ENCODE results near the gene PRM1. TPM values are rescaled to one million over a fixed set of nuclear protein-coding genes. Genes with fewer than 3 reads are reported as not detected.
A peak's percentile ranks its signal among the peaks of the same experiment; 100 is the strongest.

Gene PRM1, protein sequence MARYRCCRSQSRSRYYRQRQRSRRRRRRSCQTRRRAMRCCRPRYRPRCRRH
- not detected for total RNA-seq
- long read RNA-seq, result 0 reads

DNA sequence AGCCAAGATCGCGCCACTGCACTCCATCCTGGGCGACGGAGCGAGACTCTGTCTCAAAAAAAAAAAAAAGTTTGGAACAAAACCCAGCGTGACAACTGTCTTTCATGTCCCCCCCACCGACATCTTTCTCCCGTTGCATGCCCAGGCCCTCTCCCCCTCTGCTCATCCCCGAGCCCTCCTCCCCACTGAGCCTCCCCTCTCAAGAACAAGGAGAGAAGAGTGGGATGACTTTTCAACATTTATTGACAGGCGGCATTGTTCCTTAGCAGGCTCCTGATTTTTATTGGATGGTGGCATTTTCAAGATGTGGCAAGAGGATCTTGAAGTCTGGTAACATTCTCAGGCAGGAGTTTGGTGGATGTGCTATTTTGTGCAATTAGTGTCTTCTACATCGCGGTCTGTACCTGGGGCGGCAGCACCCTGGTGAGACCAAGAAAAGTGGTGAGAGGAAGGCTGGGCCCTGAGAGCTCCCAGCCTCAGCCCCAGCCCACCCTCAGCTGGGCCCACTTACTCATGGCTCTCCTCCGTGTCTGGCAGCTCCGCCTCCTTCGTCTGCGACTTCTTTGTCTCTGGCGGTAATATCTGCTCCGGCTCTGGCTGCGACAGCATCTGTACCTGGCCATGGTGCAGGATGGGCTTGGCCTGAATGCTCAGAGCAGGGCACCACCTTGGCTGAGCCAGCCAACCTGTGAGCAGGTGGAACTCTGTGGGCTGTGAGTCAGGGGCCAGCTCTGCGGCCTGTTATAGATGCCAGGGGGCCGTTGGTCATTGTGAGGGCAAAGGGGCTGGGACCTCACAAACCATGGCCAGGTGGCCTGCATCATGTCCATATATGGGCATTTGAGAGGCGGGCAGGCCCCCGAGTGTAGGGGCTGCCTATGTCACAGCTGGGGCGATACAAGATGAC lies at the start of gene PRM1:
Gene PRM1, minus strand, starts transcription at position 715 of the 907 bp plus-strand sequence. Its CDS starts 92 bp downstream, at position 623.
- DNase-seq (no peak), ATAC-seq (ENCODE audit: poor library complexity) (no peak)
- intact Hi-C loops (cut with DNase I), result no loop called here

DNA sequence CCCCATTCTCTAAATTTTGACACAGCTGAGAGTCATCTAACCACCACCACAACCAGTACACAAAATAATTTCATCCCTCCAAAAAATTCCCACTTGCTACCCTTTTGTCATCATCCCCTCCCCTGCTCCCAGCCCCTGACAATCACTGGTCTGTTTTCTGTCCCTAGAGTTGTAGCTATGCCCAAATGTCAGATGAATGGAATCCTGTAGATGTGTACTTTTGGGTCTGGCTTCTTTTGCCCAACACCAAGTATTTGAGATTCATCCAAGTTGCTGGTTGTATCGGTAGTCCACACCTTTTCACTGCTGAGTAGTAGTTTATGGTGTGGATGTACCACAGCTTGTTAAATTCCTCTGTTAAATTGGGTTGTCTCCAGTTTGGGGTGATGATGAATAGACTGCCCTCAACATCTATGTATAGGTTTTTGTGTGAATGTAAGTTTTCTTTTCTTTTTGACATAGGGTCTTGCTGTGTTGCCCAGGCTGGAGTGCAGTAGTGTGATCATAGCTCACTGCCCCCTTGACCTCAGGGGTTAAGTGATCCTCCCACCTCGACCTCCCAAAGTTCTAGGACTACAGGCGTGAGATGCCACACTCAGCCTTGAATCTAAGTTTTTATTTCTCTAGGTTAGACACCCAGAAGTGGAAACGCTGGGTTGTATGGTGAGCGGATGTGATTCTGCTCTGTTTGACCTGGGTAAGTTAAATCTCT lies 49.6 kb upstream of the PRM1 start:
- DNase-seq (no peak), ATAC-seq (ENCODE audit: poor library complexity) (no peak)
- intact Hi-C loops (cut with DNase I), result no loop called here

DNA sequence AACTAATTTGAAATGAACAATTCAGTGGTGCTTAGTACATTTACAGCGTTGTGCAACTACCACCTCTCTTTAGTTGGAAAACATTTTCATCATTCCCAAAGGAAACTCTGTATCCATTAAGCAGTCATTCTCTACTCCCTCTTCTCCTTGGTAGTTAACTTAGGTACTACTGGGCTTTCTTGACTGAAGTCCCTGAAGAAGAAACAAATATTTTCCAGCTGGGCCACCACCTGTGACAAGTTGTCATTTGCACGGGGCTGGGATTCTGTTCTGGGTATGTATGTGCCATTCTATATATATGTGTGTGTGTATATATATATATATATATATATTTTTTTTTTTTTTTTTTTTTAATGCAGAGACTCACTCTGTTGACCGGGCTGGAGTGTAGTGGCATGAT lies 48.8 kb upstream of the PRM1 start:
- peak; percentile 45 for ATAC-seq (ENCODE audit: poor library complexity)
- intact Hi-C loops (cut with DNase I), result no loop called here
- no peak for DNase-seq

DNA sequence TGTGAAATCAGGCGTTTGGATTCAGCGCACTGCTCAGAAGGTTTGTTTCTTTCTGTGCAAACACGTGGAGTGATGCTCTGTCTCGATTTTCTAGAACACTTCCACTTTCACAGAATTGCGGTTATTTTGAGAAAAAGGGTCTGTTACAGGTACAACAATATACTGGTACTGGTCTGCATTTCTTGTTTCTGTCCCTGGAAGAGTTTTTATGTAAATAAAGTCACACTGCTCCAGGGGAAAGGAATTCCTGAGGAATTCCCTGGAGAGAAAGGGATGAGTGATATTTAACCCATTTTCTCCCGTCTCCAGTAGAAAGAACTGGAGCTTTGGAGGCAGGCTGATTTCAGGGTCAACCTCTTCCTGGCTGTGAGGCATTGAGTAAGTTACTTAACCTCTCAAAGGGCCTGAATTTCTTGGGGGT lies 48.0 kb upstream of the PRM1 start:
- intact Hi-C loops (cut with DNase I), result no loop called here
- DNase-seq (no peak), ATAC-seq (ENCODE audit: poor library complexity) (no peak)

DNA sequence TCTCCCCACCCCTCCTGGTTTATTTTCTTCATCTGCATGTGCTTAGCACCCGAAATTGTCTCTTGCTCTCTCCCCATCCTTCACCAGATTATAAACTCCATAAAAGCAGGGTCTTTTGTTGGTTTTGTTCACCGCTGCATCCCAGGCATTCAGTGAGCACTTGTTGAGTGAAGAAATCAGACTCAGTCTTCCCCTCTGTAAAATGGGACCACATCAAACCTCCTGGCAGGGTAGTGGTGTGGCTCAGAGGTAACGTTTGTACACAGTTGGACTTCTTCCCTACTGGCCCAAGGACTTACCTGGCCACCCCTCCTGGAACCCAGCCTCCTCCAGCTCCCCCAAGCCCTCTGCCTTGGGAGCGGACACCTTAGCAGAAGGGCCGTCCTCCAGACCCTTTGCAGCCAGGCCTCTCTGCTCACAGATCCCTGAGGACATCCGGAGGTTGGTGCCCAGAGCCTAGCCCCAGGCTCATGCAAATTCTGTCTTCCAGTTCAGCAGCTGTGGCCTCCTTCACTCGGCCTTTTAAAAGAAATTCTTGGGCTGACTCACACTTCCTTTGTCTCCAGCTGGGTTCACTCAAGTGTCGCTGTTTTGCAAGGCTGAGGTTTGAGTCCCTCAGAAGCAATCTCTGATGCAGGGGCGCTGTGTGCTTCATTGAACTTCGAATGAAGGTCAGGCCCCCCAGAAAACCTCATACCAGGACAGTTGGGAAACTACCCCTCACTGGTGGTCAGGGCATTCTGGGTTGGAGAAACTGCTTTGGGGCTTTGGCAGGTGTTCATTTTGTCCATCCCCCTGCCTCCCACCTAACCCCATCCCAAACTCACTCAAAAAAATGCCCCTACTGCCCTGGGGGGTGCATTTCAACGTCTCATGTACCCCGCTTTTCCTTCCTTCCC lies 47.3 kb upstream of the PRM1 start:
- intact Hi-C loops (cut with DNase I), result no loop called here
- peak; percentile 80 for DNase-seq
- ATAC-seq (ENCODE audit: poor library complexity), result peak; percentile 91

DNA sequence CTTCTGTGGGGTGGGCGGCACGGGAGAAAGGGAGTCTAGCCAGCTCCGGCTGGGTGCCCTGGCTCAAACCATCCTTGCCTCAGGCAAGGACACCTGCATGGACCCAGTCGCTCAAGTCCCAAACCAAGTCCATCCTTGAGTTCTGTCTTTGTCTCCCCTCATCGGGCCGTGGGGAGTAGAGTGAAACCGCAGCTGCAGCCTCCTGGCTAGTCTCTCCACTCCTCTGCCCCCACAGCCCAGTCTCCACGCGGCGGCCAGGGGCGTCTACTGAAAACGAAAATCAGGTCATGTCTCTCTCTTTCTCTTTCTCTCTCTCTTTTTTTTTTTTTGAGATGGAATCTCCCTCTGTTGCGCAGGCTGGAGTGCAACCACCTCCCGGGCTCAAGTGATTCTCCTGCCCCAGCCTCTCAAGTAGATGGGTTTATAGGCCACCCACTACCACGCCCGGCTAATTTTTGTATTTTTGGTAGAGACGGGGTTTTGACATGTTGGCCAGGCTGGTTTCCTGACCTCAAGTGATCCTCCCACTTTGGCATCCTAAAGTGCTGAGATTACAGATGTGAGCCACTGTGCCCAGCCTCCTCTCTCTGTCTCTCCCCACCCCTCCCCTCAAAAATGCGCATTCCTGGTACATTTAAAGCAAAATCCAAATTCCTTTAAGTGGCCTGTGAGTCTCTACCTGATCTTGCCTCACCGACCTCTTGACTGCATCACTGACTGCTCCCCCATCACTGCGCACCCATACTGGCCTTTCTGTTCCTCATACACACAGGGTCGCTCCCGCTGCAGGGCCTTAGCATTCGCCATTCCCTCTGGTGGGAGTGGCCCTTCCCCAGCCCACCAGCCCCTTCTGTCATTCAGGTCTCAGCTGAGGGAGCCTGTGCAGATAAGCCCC lies 46.4 kb upstream of the PRM1 start:
- DNase-seq (peak; percentile 59), ATAC-seq (ENCODE audit: poor library complexity) (peak; percentile 14)
- intact Hi-C loops (cut with DNase I), result no loop called here

DNA sequence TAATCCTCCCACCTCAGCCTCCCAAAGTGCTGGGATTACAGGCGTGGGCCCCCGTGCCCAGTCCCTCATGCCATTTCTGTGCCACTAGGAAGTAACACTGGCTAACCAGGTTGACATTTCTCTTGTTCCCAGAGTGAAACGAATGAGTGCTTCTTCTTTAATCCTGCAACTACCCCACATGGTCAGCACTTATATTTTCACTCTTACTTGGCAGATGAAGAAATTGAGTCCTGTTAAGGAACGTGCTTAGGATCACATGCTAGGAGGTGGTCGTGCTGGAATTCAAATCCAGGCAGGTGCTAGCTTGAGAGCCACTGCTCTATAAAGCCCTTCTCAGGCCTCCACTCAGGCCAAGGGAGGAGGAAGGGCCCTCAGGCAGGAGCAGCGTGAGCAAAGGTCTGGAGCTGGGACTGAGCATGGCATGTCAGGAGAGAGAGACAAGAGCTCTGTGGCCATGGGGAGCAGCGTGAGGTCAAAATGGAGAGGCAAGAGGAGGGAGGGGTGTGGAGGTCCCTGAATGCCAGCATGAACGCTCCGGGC lies 45.7 kb upstream of the PRM1 start:
- intact Hi-C loops (cut with DNase I), result no loop called here
- ATAC-seq (ENCODE audit: poor library complexity) (no peak), DNase-seq (no peak)

DNA sequence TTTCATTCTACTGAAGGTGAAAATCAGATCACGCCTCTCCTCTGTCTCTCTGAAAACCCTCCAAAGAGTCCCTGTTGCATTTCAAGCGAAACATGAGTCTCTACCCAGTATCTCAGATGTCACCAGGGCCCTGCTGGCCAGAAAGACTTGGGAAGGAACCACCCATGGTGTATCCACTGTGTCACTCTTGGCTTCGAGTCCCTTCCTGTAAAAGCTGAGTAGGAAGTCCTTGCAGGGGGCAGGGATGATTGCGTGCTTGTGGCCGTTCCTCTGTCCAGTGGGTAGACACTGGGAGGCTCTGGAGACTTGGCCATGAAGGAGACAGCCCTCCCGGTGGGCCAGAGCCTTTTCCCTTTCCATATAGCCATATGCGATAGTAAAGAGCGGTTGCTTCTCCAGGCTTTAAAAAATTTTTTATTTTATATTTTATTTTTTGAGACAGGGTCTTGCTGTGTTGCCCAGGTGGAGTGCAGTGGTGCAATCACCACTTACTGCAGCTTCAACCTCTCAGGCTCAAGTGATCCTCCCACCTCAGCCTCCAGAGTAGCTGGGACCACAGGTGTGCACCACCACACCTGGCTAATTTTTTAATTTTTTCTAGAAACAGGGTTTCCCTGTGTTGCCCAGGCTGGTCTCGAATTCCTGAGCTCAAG lies 45.1 kb upstream of the PRM1 start:
- ATAC-seq (ENCODE audit: poor library complexity), result no peak

DNA sequence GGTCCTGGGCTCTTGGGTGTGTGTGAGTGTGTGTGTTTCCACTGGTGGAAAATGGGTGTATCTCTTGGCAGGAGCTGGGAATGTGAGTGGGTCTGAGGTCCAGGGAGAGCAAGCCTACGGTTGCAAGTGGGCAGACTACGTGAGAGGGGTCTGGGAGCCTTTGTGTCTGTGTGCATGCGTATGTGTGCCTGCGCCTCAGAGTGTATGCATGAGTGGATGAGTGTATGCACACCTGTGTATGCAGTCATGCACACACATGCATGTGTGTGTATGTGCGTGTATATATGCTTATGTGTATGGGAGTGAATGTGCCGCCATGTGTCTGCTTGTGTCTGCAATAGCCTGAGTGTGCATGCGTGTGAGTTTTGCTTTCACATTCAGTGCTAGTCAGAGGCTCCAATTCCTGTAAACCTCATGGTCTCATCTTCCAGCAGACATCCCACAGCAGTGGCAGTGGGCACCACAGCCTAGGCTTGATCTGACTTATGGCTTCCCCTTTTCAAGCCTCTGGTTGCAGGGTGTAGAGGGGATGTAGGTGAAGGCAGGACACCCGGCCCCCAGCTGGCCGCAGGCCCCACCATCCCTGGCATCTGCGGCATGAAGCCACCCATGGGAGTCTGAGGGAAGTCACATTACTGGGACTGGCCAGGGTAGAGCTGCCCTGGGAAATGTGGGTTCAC lies 44.4 kb upstream of the PRM1 start:
- ATAC-seq (ENCODE audit: poor library complexity), result no peak
- intact Hi-C loops (cut with DNase I), result no loop called here
- no peak for DNase-seq

More for the DNA sequence above, 45.1 kb upstream of the PRM1 start:
- intact Hi-C loops (cut with DNase I), result no loop called here
- no peak for DNase-seq

DNA sequence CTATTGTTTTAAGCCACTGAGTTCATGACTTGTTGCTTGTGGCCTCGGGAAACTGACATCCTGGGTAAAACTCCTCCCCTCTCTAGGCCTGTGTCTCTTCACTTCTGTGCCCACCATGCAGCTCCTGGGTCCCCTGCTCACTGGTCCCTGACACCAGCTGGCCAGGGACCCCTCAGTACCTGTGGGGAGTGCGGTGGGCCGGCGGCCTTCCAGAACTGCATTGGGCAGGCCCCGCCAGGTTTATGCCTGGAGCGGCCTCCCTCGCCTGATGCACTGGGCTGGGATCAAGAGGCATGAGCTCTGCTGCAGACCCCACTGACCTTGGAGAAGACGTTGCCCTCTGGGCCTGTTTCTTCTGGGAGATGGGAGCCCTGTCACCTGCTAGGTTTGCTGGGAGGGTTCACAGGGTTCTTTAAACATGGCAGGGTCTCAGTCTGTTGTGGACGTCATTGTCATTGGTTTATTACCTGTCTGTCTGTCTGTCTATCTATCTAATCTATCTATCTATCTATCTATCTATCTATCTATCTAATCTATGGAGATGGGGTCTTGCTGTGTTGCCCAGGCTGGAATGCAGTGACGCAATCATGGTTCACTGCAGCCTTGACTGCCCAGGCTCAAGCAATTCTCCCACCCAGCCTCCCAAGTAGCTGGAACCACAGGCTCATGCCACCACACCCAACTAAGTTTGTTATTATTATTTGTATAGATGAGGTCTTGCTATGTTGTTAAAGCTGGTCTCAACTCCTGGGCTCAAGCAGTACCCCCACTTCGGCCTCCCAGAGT lies 42.6 kb upstream of the PRM1 start:
- ATAC-seq (ENCODE audit: poor library complexity), result no peak

DNA sequence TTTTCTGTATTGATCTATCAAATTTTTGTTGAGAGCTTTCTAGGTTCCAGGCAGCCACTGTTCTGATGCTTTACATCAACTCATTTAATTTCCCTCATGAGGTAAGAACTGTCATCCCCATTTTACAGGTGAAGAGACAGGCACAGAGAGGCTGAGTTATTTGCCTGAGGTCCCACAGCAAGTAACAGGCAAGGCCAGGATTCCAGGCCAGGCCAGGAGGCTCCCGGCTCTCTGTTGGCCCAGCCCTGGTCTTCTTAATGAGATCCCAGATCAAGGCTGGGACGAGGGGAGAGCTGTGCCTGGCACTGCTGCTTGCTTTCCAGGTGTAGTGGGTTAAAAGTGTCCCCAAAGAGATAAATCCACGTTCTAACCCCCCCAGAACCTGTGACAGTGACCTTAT lies 41.7 kb upstream of the PRM1 start:
- DNase-seq (no peak), ATAC-seq (ENCODE audit: poor library complexity) (no peak)
- intact Hi-C loops (cut with DNase I), result no loop called here

More for the DNA sequence above, 42.6 kb upstream of the PRM1 start:
- intact Hi-C loops (cut with DNase I), result no loop called here
- DNase-seq, result no peak

DNA sequence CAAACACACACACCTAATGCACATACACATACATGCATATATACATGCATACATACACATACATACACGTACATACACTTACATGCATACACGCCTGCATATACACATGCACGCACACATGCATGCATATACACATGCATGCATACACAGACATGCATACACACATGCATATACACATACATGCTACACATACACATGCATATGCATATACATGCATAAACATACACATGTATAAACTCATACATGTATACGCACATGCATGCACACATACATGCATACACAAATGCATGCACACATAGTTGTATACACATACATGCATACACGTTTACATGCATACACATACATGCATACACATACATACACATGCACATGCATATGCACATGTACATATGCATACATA lies 40.5 kb upstream of the PRM1 start:
- intact Hi-C loops (cut with DNase I), result no loop called here
- no peak for DNase-seq
- no peak for ATAC-seq (ENCODE audit: poor library complexity)

DNA sequence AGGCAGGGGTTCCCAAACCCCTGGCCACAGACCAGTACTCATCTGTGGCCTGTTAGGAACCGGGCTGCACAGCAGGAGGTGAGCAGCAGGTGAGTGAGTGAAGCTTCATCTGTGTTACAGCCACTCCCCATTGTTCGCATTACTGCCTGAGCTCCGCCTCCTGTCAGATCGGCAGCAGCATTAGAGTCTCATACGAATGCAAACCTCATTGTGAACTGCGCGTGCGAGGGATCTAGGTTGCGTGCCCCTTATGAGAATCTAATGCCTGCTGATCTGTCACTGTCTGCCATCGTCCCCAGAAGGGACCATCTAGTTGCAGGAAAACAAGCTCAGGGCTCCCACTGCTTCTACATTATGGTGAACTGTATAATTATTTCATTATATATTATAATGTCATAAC lies 39.0 kb upstream of the PRM1 start:
- DNase-seq, result no peak
- no peak for ATAC-seq (ENCODE audit: poor library complexity)
- intact Hi-C loops (cut with DNase I), result no loop called here

DNA sequence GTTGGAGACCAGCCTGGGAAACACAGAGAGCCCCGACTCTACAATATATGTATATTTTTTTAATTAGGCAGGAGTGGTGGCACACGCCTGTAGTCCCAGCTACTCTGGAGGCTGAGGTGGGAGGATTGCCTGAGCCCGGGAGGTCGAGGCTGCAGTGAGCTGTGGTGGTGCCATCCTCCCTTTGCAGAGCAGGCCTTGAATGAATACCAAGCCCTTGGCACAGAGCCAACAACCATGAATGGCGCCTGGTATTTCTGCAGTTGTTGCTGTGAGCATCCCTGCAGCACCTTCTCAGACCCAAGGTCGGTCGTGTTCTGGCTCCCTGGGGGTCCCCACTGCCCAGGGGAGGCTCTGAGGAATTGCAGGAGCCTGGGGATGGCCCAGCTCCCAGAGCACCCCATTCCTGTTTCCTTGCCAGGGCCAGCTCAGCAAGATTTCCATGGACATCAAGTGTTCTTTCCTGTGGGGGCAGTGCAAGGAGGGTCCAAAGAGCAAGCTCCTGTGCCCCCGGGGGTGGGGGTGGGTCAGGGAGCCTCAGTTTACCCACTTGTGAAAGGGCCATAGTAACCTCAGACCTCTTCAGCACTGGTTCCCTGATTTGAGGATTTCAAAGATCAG lies 38.5 kb upstream of the PRM1 start:
- no peak for ATAC-seq (ENCODE audit: poor library complexity)
- no peak for DNase-seq
- intact Hi-C loops (cut with DNase I), result no loop called here

DNA sequence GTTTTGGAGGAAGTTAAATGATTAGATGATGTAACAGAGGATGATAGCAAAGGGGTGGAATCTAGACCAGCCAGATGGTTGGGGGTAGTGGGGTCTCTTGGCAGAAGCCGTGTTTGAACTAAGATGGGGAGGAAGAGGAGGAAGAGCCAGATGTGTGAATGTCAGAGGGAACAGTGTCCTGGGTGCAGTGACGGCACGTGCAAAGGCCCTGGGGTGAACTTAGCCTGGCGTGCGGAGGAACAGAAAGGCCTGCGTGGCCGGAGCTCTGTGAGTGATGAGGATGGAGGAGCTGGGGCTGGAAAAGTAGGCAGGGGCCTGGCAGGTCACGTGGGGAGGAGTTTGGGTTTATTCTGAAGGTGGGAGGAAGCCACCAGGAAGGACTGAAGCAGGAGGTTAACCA lies 37.7 kb upstream of the PRM1 start:
- ATAC-seq (ENCODE audit: poor library complexity) (no peak), DNase-seq (no peak)
- intact Hi-C loops (cut with DNase I), result no loop called here
